DND-41 (cell line): ENCODE measurements around the gene SLC6A17.

Source experiments
- CTCF ChIP-seq: IDR thresholded peaks from 2 replicates; pipeline ENCODE4 v1.5.1; 2012; ENCODE audit warnings: borderline replicate concordance, low read length, moderate library complexity, mild to moderate bottlenecking; ENCODE audit not compliant: poor library complexity, severe bottlenecking; ENCODE audit errors: extremely low read depth
- EZH2 ChIP-seq: IDR thresholded peaks from 3 replicates; pipeline ENCODE4 v1.6.1; 2012; ENCODE audit warnings: borderline replicate concordance, low read depth, mild to moderate bottlenecking, moderate library complexity, low read length, inconsistent platforms; ENCODE audit not compliant: severe bottlenecking

- peak; percentile 41 for TF ChIP-seq CTCF
- no peak for TF ChIP-seq EZH2
These were observed 1.3 kb upstream of the SLC6A17 start for GRCh38 chr1:110148961-110149360.
